Hepatocyte (in vitro differentiated cells): ENCODE measurements around the gene RPL6. TPM values are rescaled to one million over a fixed set of nuclear protein-coding genes. Genes with fewer than 3 reads are reported as not detected.

Experiments used
- DNase-seq: peaks from one replicate; pipeline ENCODE4 v3.0.0-alpha.2; 2016; ENCODE audit warnings: low spot score
- H2AFZ ChIP-seq: fragments of 200-600 bp; sonication (generic); 2 replicates; pipeline ENCODE4 v1.6.0; 2016; ENCODE audit warnings: antibody characterized with exemption, mild to moderate bottlenecking
- H3K27ac ChIP-seq: fragments of 200-600 bp; sonication (generic); 2 replicates; pipeline ENCODE4 v1.5.1; 2016; ENCODE audit warnings: mild to moderate bottlenecking
- H3K27me3 ChIP-seq: fragments of 200-600 bp; sonication (generic); 2 replicates; pipeline ENCODE4 v1.6.1; 2016
- H3K36me3 ChIP-seq: fragments of 200-600 bp; sonication (generic); replicated peaks from 2 replicates; pipeline ENCODE4 v1.5.1; 2016; ENCODE audit warnings: low read depth; ENCODE audit not compliant: insufficient read depth
- H3K4me1 ChIP-seq: fragments of 200-600 bp; sonication (generic); 2 replicates; pipeline ENCODE4 v1.5.1; 2016; ENCODE audit warnings: mild to moderate bottlenecking, moderate library complexity; ENCODE audit not compliant: insufficient read depth
- H3K4me2 ChIP-seq: fragments of 200-600 bp; sonication (generic); 2 replicates; pipeline ENCODE4 v1.6.0; 2016
- H3K4me3 ChIP-seq: fragments of 200-600 bp; sonication (generic); 2 replicates; pipeline ENCODE4 v1.5.1; 2016; ENCODE audit warnings: mild to moderate bottlenecking
- H3K79me2 ChIP-seq: fragments of 200-600 bp; sonication (generic); 2 replicates; pipeline ENCODE4 v1.6.0; 2017; ENCODE audit warnings: mild to moderate bottlenecking
- H3K9me2 ChIP-seq: fragments of 200-600 bp; sonication (generic); replicated peaks from 2 replicates; pipeline ENCODE4 v1.6.0; 2017; ENCODE audit warnings: mild to moderate bottlenecking; ENCODE audit not compliant: insufficient read depth
- H3K9me3 ChIP-seq: fragments of 200-600 bp; sonication (generic); 2 replicates; pipeline ENCODE4 v1.5.1; 2016; ENCODE audit warnings: low read depth, mild to moderate bottlenecking
- H4K20me1 ChIP-seq: fragments of 200-600 bp; sonication (generic); 2 replicates; pipeline ENCODE4 v1.6.0; 2016; ENCODE audit warnings: mild to moderate bottlenecking; ENCODE audit not compliant: insufficient read depth, poor library complexity, severe bottlenecking
- CTCF ChIP-seq: fragments of 200-600 bp; sonication (generic); IDR thresholded peaks from 2 replicates; pipeline ENCODE4 v1.5.1; 2016; ENCODE audit warnings: antibody characterized with exemption, mild to moderate bottlenecking; ENCODE audit not compliant: poor library complexity
- EZH2 ChIP-seq: fragments of 200-600 bp; sonication (generic); IDR thresholded peaks from 2 replicates; pipeline ENCODE4 v1.6.1; 2016; ENCODE audit warnings: antibody characterized with exemption, mild to moderate bottlenecking, borderline replicate concordance
- EZH2phosphoT487 ChIP-seq: fragments of 200-600 bp; sonication (generic); IDR thresholded peaks from one replicate; pipeline ENCODE4 v1.6.1; 2018; ENCODE audit warnings: antibody characterized with exemption, mild to moderate bottlenecking, low read depth, moderate library complexity; ENCODE audit not compliant: unreplicated experiment, severe bottlenecking
- WGBS: methylation state at CpG from one replicate; pipeline ENCODE4 v1.1.6; 2016; ENCODE audit warnings: low lambda C conversion rate; ENCODE audit errors: missing lambda C conversion rate; 5-methylcytosine and 5-hydroxymethylcytosine counted together
- polyA plus RNA-seq: library from polyadenylated mRNA; unstranded; fragments of >200 nt; fragmentation: Nextera tagmentation; extraction: Ambion mirVana; gene quantifications from 2 replicates; pipeline ENCODE4 v1.2.1, GENCODE V29; 2016
- total RNA-seq: library from RNA; depleted of rRNA; stranded (reverse); fragments of >200 nt; gene quantifications from 2 replicates; pipeline ENCODE4 v1.2.3, GENCODE V29; 2014

RPL6 gene
- total and polyA plus RNA-seq, 2 experiments from 2014 or later = 279 to 1,682 TPM

- DNase-seq = peak; percentile 98
- Histone ChIP-seq H3K9me3 (no peaks in the 10 kb centered on the region), H3K27ac (peak within 1 kb of the TSS; percentile 93), H3K36me3 (no peaks in the 10 kb centered on the region), H3K9me2 (no peaks in the 10 kb centered on the region), H3K4me1 (peaks cover 17% of the 10 kb centered on the region), H3K4me3 (peak within 1 kb of the TSS; percentile 63), H3K27me3 (no peaks in the 10 kb centered on the region), H4K20me1 (peaks cover 23% of the 10 kb centered on the region), H2AFZ (peak within 1 kb of the TSS; percentile 87), H3K79me2 (peaks cover 48% of the 10 kb centered on the region), H3K4me2 (peak within 1 kb of the TSS; percentile 98)
- TF ChIP-seq EZH2phosphoT487 = no peak
- 3% methylated on average over 66 of the region's 106 CpGs for WGBS
Observed at GRCh38 chr12:112381883-112382796, 27.3 kb downstream of the RPL6 start, which contains the start of gene HECTD4. Gene HECTD4 (minus strand): TSS chr12:112382431. CDS start chr12:112382128, 303 bp downstream.

- Histone ChIP-seq H3K27me3 (no peaks in the 10 kb centered on the region), H3K4me2 (peak overlapping the region; percentile 98), H3K79me2 (peaks cover 55% of the 10 kb centered on the region), H3K4me3 (peak overlapping the region; percentile 63), H3K27ac (peak overlapping the region; percentile 93), H3K36me3 (no peaks in the 10 kb centered on the region), H4K20me1 (peaks cover 26% of the 10 kb centered on the region), H3K4me1 (peaks cover 17% of the 10 kb centered on the region), H3K9me2 (no peaks in the 10 kb centered on the region), H2AFZ (peak overlapping the region; percentile 87), H3K9me3 (no peaks in the 10 kb centered on the region)
- 1% methylated on average over 6 of the region's 33 CpGs for whole genome bisulfite sequencing
- DNase-seq = peak; percentile 62
- TF ChIP-seq EZH2phosphoT487 = no peak
- no peak for TF ChIP-seq EZH2
- TF ChIP-seq CTCF = no peak
Observed at GRCh38 chr12:112381406-112381882, 28.0 kb downstream of the RPL6 start.

- H4K20me1 ChIP-seq = peaks cover 29% of the 10 kb centered on the region
- H3K79me2 ChIP-seq = peaks cover 61% of the 10 kb centered on the region
- peak overlapping the region; percentile 87 for H2AFZ ChIP-seq
- TF ChIP-seq EZH2 (no peak), EZH2phosphoT487 (no peak), CTCF (no peak)
- peak overlapping the region; percentile 63 for H3K4me3 ChIP-seq
- H3K36me3 ChIP-seq = no peaks in the 10 kb centered on the region
- H3K27me3 ChIP-seq = no peaks in the 10 kb centered on the region
- WGBS = 41% methylated on average over 34 of the region's 34 CpGs
- H3K27ac ChIP-seq = peak overlapping the region; percentile 93
- peak overlapping the region; percentile 98 for H3K4me2 ChIP-seq
- no peaks in the 10 kb centered on the region for H3K9me3 ChIP-seq
- no peaks in the 10 kb centered on the region for H3K9me2 ChIP-seq
- peak; percentile 17 for DNase-seq
- H3K4me1 ChIP-seq = peaks cover 12% of the 10 kb centered on the region
Observed at GRCh38 chr12:112380663-112381405, 28.6 kb downstream of the RPL6 start.

DNA sequence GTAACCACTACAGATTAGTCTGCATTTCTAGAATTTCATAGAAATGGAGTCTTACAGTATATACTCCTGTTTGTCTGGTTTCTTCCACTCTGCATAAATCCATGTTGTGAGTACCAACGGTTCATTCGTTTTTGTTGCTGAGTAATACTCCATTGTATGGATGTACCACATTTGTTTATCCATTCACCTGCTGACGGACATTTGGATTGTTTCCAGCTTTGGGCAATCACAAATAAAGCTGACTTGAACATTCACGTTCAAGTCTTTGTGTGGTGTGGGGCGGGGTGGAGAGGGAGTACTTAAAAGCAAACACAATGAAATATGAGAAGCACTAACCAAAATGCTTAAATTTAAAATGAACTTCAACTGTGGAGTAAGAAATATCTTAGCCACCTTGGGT is 34.3 kb downstream of the RPL6 start:
- peaks cover 99% of the 10 kb centered on the region for H3K79me2 ChIP-seq
- no peak overlapping the region for H3K4me2 ChIP-seq
- no peaks in the 10 kb centered on the region for H3K9me3 ChIP-seq
- peaks cover 33% of the 10 kb centered on the region for H4K20me1 ChIP-seq
- no peak overlapping the region for H2AFZ ChIP-seq
- no peak overlapping the region for H3K27ac ChIP-seq
- peaks cover 1% of the 10 kb centered on the region for H3K4me1 ChIP-seq
- no peak for TF ChIP-seq EZH2
- no peak for TF ChIP-seq EZH2phosphoT487
- TF ChIP-seq CTCF = no peak
- 85% methylated on average over 5 of the region's 5 CpGs for WGBS
- no peaks in the 10 kb centered on the region for H3K9me2 ChIP-seq
- no peaks in the 10 kb centered on the region for H3K27me3 ChIP-seq
- H3K4me3 ChIP-seq = no peak overlapping the region
- H3K36me3 ChIP-seq = no peaks in the 10 kb centered on the region
- no peak for DNase-seq
